Esophagus mucosa (tissue), 1 donor: ENCODE data around the gene FZD1. TPM values are rescaled to one million over a fixed set of nuclear protein-coding genes. Genes with fewer than 3 reads are reported as not detected.
A peak's percentile ranks its signal among the peaks of the same experiment; 100 is the strongest.
"Not testable (repeated sequence)": the region's sequence is repeated elsewhere in the genome, so short reads cannot be mapped to it uniquely, and the experiment has no call there.

Experiments
- ATAC-seq: fragments of 200-7000 bp; cut with Tn5 transposase; one replicate; pipeline ENCODE4 v1.9.1; 2020
- total RNA-seq: library from RNA; stranded (reverse); gene quantifications from one replicate; pipeline ENCODE4 v1.2.4, GENCODE V29; 2023
- donor health status: DM: yes; HTN: yes; CAD: no.

FZD1 gene
- total RNA-seq, 1 donor from 2014 or later, result 7.1 TPM

DNA sequence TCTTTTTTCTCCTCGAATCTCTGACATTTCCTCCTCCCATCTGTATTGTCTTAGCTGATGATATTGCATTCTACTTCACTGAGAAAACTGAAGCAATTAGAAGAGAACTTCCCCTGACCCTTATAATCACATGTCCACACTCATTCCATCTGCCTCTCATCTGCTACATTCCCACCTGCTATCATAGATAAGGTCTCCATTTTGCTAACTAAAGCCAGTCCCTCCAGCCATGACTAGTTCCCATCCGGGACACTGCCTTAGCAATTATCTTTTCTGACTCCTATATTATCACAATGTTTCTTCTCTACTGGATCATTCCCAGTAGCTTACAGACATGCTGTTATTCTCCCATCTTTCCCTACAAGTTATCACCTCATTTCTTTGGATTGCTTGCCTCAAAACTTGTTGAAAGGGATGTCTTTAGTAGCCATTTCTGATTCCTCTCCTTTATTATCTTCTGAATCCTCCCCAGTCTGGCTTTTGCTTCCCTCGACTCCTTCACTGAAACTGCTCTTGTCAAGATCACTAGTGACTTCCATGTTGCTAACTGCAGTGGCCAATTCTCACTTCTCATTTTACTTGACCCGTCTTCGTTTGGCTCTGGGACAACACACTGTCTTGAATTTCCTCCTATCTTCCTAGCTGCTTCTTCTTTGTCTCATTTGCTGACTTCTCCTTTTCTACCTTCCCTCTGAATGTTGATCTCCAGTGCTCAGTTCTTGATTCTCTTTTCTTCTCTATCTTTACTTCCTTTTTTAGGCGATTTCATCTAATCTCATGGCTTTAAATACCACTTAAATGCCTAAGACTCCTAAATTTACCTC is 35.9 kb downstream of the FZD1 start:
- no peak for ATAC-seq

GRCh38 chr7:91302794-91303193 is 38.6 kb downstream of the FZD1 start:
- ATAC-seq, result peak; percentile 75

DNA sequence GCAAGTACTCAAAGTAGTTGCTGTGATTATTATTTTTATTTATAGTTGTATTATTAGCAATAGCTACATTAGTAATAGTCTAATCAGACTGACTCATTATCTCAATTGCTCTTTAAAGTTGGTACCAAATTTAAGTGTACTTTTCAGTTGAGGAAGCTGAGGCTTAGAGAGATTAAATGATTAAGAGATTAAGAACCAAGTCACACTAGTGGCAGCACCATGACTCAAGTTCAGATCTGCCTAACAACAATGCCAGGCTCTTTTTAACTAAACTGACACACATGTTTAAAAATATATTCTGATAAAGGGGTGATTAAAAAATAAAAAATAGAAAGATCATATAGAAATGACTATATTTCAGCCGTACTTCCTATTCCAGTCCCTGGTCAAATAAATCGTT is 42.0 kb downstream of the FZD1 start:
- ATAC-seq, result peak; percentile 90

DNA sequence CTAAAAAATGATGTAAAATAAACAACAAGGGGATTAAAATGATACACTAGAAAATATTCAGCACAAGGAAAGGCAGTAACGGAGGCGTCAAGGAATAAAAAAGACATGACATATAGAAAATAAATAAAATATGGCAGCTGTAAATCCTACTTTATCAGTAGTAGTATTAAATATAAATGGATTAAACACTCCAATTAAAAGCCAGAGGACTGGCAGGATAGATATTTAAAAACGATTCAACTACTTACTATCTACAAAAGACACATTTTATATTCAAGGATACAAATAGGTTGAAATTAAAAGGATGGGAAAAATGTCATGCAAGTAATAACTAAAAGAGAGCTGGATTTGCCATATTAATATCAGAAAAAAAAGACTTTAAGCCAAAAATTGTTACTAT is 43.2 kb downstream of the FZD1 start:
- no peak for ATAC-seq

DNA sequence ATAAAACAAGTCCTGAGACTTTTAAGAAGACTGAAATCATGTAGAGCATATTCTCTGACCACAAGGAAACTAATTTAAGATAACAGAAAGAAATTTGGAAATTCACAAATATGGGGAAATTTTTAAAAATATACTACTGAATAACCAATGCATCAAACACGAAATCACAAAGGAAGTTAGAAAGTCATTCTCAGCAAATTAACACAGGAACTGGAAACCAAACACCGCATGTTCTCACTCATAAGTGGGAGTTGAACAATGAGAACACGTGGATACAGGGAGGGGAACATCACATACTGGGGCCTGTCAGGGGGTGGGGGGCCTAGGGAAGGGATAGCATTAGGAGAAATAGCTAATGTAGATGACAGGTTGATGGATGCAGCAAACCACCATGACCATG is 44.0 kb downstream of the FZD1 start:
- not testable (repeated sequence) for ATAC-seq

GRCh38 chr7:91310830-91311460 is 46.7 kb downstream of the FZD1 start:
- ATAC-seq, result no peak

GRCh38 chr7:91311839-91312238 is 47.6 kb downstream of the FZD1 start:
- ATAC-seq, result no peak

DNA sequence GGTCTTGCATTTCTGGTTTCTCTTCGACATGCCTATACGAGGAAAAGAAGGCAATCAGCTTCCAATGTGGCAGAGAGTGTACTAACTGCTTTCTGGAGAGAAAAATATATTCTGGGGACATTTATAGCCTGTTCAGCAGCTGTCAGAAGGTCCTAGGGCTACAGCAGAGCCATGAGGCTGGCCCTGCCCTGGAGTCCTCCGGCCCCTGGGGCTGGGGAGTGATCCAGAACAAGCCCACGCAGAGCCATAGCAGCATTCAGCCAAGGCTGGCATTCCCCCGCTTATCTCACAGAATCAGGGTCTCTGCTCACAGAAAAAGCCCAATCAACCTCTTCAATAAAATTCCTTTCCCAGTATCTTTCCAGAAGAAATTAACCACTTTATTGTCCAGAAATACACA is 48.9 kb downstream of the FZD1 start:
- no peak for ATAC-seq

DNA sequence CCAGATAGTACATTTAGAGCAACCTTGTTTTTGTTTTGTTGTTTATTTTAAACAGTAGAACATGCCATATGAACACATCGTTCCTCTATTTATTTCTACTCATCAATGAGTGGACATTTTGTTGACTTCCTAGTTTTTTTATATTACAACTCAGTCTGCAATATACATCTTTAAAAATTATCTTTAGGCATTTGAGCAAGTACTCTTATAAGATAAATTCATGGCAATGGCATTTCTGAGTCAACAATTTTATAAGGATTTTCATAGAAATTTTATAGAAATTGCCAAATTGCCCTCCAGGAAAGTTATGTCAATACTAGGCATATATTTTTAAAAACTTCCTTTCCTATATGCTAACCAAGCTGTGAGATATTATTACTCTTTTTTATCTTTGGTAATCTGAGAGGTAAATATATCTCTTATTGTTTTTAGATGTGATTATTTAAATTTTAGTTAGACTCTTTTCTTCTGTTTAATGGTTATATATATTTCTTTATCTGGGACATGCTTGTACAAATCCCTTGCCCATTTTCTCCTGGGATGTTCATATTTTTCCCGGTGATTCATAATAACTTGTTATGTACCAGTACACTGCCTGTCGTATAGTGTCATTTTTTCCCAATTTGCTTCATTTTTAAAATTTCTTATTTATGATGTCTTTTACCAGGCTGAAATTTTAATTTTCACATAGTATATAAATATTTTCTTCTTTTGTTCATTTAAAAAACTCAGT is 50.5 kb downstream of the FZD1 start:
- no peak for ATAC-seq

DNA sequence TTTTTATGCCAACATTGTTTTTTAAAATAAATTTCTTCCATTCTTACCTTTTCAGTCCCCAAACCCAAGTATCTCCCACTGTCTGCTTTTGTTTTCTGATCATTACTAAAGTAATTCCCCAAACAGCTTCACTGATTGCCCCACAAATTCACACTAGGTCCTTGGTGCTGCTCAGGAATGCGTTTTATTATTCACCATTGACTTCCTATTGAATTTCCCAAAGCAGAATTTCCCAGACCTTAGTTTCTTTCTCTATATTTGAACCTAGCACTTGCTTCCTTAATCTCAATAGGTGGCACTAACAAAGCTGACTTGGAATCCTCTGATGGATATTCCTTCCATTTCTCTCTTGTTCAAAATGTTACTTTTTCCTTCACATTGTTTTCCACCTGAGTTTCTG is 52.2 kb downstream of the FZD1 start:
- no peak for ATAC-seq

GRCh38 chr7:91319351-91319750 is 55.1 kb downstream of the FZD1 start:
- no peak for ATAC-seq

DNA sequence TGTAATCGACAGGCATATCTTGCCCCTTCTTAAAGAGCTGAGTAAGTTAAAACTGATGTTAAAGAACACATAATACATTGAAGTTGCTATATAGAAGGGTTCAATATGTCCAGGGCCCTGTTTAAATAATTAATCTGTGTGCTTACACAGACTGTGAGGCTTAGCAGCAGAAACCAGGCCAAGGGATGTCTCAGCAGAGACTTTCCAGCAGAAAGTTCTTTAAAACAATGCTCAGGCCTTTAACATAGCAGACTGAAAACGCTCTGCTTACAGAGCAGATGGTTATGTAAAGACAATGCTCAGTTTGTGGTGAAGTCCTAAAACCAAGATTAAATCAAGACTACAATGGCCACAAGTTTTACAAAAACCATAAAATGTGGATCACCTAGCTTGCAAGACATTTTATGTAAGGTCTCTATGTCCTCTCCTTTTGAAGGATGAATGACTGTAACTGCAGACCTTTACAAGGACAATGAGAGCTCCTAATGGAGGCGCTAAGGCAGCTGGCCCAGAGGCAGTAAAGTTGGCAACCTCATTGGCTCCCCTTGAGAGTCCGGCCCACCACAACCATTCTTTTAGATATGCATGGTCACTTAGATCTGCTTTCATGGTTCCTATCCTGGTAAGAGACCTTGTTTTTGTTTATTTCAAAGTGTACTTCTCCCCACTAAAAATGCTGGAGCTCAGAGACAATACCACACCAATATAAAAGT is 56.3 kb downstream of the FZD1 start:
- ATAC-seq, result no peak
